KMS-11 (cell line): ENCODE results near the gene ADAMTS2.

Experiments
- H2AFZ ChIP-seq: fragments of 200-600 bp; sonication (generic); 2 replicates; pipeline ENCODE4 v1.6.1; 2016; ENCODE audit warnings: antibody characterized with exemption, mixed run types, low read depth
- H3K27ac ChIP-seq: fragments of 200-600 bp; sonication (generic); 2 replicates; pipeline ENCODE4 v1.6.1; 2016; ENCODE audit warnings: mild to moderate bottlenecking, mixed run types
- H3K27me3 ChIP-seq: fragments of 200-600 bp; sonication (generic); 2 replicates; pipeline ENCODE4 v1.6.1; 2017; ENCODE audit warnings: mild to moderate bottlenecking, low read depth, mixed run types, moderate library complexity; ENCODE audit not compliant: insufficient read depth
- H3K36me3 ChIP-seq: fragments of 200-600 bp; sonication (generic); 2 replicates; pipeline ENCODE4 v1.6.1; 2017; ENCODE audit warnings: mild to moderate bottlenecking, mixed run types; ENCODE audit not compliant: insufficient read depth
- H3K4me1 ChIP-seq: fragments of 200-600 bp; sonication (generic); 2 replicates; pipeline ENCODE4 v1.6.1; 2016; ENCODE audit warnings: mild to moderate bottlenecking, low read depth, mixed run types; ENCODE audit not compliant: poor library complexity, severe bottlenecking
- H3K4me2 ChIP-seq: fragments of 200-600 bp; sonication (generic); 2 replicates; pipeline ENCODE4 v1.7.0; 2016; ENCODE audit warnings: mild to moderate bottlenecking, mixed run types
- H3K4me3 ChIP-seq: fragments of 200-600 bp; sonication (generic); IDR thresholded peaks from 2 replicates; pipeline ENCODE4 v1.6.1; 2017; ENCODE audit warnings: low read depth, low read length, mixed read lengths; ENCODE audit not compliant: insufficient read depth
- H3K79me2 ChIP-seq: fragments of 200-600 bp; sonication (generic); 2 replicates; pipeline ENCODE4 v1.6.1; 2016; ENCODE audit warnings: low read depth, mixed run types; ENCODE audit not compliant: insufficient read depth
- H3K9ac ChIP-seq: fragments of 200-600 bp; sonication (generic); 2 replicates; pipeline ENCODE4 v1.6.1; 2016; ENCODE audit warnings: mild to moderate bottlenecking, mixed run types
- H4K20me1 ChIP-seq: fragments of 200-600 bp; sonication (generic); 2 replicates; pipeline ENCODE4 v1.6.1; 2016; ENCODE audit warnings: mild to moderate bottlenecking, mixed run types; ENCODE audit not compliant: insufficient read depth
- TF ChIP-seq, protein P1 (sequence below): fragments of 200-600 bp; sonication (generic); conservative IDR thresholded peaks from 2 replicates; pipeline ENCODE4 v1.6.1; 2017; ENCODE audit warnings: low read depth, mild to moderate bottlenecking, antibody characterized with exemption, low read length, moderate library complexity, mixed read lengths

Gene ADAMTS2

DNA sequence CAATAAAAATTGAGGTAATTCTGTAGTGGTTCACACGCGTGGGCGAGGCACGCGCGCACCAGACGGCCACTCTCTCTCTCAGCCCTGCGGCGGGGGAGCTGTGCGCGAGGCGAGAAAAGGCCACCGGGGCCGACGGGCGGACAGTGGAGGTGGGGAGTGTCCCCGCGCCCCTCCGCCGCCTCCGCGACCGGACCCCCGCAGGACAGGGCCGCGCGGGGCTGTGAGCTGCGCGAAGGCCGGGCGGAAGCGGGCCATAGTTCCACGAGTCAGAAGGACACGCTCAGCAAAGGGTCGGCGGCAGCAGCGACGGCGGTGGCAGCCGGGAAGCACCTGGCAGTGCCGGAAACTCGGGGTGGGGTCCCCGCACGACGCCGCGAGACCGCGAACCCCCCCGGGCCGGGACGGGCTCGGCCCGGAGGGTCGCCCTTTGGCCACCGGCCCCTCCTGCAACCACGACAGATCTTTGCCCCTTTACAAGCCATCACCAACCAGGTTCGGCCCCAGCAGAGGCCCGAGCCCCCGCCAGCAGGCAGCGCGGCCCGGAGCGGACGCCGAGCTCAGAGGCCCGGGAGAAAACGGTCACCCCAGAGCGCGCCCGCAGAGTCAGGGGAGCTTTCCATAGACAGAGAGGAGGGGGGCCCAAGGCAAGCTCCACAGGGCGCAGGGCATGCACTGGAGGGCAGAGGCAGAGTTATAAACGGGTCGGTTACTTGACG is 224.2 kb downstream of the ADAMTS2 start:
- no peaks in the 10 kb centered on the region for H3K36me3 ChIP-seq

DNA sequence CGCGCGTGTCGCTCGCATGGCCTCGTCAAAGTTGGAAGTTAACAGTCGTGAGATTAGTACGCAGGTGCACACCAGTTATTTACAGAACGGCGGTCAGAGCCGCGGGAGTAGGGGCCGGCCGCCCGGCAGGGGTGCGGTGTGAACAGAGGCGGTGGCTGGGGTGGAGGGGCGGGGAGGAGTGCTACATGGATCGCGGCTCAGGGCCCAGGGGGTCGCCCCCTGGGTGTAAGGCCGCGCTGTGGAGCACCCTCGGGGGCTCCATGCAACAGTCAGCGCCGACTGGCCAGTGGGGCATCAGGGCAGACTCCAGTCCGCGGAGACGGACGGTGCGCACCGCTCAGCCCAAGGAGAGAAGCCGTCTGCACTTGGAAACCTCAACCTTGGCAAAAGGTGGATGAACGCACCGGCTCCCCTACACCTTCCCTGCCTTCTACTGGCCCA is 224.8 kb downstream of the ADAMTS2 start:
- Histone ChIP-seq H3K4me3 (no peak overlapping the region), H3K27me3 (no peaks in the 10 kb centered on the region), H3K36me3 (no peaks in the 10 kb centered on the region), H3K79me2 (no peaks in the 10 kb centered on the region), H2AFZ (no peak overlapping the region), H3K27ac (no peak overlapping the region), H3K4me1 (no peaks in the 10 kb centered on the region), H4K20me1 (no peaks in the 10 kb centered on the region), H3K4me2 (no peak overlapping the region), H3K9ac (no peak overlapping the region)
- TF ChIP-seq, protein P1, sequence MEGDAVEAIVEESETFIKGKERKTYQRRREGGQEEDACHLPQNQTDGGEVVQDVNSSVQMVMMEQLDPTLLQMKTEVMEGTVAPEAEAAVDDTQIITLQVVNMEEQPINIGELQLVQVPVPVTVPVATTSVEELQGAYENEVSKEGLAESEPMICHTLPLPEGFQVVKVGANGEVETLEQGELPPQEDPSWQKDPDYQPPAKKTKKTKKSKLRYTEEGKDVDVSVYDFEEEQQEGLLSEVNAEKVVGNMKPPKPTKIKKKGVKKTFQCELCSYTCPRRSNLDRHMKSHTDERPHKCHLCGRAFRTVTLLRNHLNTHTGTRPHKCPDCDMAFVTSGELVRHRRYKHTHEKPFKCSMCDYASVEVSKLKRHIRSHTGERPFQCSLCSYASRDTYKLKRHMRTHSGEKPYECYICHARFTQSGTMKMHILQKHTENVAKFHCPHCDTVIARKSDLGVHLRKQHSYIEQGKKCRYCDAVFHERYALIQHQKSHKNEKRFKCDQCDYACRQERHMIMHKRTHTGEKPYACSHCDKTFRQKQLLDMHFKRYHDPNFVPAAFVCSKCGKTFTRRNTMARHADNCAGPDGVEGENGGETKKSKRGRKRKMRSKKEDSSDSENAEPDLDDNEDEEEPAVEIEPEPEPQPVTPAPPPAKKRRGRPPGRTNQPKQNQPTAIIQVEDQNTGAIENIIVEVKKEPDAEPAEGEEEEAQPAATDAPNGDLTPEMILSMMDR: no peak

More for the DNA sequence above, 224.2 kb downstream of the ADAMTS2 start:
- H3K4me3 ChIP-seq: no peak overlapping the region
- H3K79me2 ChIP-seq: no peaks in the 10 kb centered on the region
- no peak overlapping the region for H2AFZ ChIP-seq
- H3K9ac ChIP-seq: no peak overlapping the region
- no peaks in the 10 kb centered on the region for H3K4me1 ChIP-seq
- H3K27me3 ChIP-seq: no peaks in the 10 kb centered on the region
- no peaks in the 10 kb centered on the region for H4K20me1 ChIP-seq
- H3K4me2 ChIP-seq: no peak overlapping the region
- H3K27ac ChIP-seq: no peak overlapping the region
- TF ChIP-seq, protein P1: no peak

DNA sequence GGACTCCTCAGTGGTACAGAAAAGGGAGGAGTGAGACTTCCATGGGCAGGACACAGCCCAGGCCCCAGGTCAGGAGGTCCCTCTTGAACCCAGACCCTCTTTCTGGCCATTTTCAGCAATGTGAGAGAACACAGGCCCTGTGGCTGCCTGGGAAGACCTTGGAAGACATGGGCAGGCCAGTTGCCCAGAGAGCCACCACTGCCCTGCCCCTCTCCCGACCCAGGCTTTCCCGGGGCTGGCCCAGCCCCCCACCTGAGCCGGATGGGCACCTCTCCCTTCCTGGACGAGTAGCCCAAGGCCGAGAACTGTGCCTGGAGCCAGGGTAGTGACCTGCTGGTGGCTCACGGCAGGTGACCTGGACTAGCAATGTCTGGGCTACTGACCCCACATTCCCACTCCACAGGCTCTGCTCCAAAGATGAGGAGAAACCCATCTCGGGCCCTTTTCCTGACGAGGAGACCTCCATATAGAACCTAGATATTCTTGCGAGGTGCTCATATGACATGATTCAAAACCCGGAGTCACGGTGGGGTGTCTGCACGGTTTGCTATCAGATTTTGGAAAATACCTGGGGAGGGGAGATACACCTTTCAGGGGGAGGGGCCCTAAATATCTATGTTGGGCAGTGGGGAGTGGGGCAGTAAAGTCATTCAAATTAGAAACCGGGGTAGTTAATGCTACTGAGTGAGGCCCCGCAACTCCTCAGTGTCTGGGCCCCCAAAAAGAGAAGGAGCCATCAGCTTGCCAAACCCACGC is 225.7 kb downstream of the ADAMTS2 start:
- H3K27me3 ChIP-seq: no peaks in the 10 kb centered on the region
- H3K9ac ChIP-seq: no peak overlapping the region
- H4K20me1 ChIP-seq: no peaks in the 10 kb centered on the region
- H3K4me3 ChIP-seq: no peak overlapping the region
- H3K79me2 ChIP-seq: no peaks in the 10 kb centered on the region
- no peak overlapping the region for H3K4me2 ChIP-seq
- TF ChIP-seq, protein P1: no peak
- H2AFZ ChIP-seq: no peak overlapping the region
- H3K36me3 ChIP-seq: no peaks in the 10 kb centered on the region
- no peak overlapping the region for H3K27ac ChIP-seq
- H3K4me1 ChIP-seq: no peaks in the 10 kb centered on the region

DNA sequence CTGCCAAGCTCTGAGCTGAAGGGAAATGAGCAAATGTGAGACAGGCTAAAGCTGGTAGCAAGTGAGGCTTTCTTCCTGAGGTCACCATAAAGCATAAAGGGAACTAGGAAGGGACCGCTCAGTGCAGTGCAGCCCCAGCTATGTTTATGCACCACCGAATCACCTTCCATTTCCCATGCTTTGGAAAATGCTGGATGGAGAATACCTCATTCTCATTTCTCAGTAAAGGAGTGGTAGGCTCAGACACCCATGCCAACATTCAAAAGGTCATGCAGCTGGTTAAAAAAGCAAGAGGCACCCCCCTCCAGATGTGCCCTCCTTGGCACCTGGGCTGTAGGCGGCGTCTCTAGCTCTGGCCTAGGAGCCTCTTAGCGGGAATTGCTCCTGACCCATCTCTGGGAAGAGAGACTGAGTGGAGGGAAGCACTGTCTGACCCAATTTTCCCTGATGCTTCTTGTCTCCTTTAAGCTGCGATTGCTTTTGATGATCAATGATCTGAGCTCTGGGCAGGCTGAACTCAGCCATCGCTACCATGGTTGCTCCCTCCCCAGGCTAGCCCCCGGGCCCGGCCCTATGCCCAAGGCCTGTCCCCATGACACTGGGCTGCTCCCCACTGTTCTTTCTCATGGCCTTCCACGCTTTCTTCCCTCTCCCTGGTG is 226.4 kb downstream of the ADAMTS2 start:
- Histone ChIP-seq H3K9ac (no peak overlapping the region), H3K36me3 (no peaks in the 10 kb centered on the region), H4K20me1 (no peaks in the 10 kb centered on the region), H3K4me2 (no peak overlapping the region), H3K79me2 (no peaks in the 10 kb centered on the region), H3K4me1 (no peaks in the 10 kb centered on the region), H2AFZ (no peak overlapping the region), H3K27ac (no peak overlapping the region), H3K27me3 (no peaks in the 10 kb centered on the region), H3K4me3 (no peak overlapping the region)
- TF ChIP-seq, protein P1: no peak
